ENCODE measurements around the gene AGPS. TPM values are rescaled to one million over a fixed set of nuclear protein-coding genes. Genes with fewer than 3 reads are reported as not detected.

AGPS gene
- polyA plus RNA-seq, 2 of the 4 experiments (the other 2 are of a cell fraction): 49.8 to 62.1 TPM

DNA sequence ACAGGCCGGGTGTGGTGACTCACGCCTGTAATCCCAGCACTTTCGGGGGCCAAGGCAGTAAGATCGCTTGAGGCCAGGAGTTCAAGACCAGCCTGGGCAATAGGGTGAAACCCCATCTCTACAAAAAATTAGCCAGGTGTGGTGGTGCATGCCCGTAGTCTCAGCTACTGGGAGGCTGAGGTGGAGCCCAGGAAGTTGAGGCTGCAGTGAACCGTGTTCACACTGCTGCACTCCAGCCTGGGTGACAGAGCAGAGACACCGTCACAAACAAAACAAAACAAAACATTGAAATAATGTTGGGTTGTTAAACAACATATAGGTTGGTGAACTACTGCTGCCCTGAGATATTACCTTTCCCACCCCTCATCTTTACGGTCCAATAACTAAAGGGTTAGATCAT is 48.8 kb upstream of the AGPS start:
- 88% methylated on average over 8 of the region's 8 CpGs for WGBS (ENCODE audit: missing lambda C conversion rate)
- POLR2A ChIA-PET: no interaction called here

DNA sequence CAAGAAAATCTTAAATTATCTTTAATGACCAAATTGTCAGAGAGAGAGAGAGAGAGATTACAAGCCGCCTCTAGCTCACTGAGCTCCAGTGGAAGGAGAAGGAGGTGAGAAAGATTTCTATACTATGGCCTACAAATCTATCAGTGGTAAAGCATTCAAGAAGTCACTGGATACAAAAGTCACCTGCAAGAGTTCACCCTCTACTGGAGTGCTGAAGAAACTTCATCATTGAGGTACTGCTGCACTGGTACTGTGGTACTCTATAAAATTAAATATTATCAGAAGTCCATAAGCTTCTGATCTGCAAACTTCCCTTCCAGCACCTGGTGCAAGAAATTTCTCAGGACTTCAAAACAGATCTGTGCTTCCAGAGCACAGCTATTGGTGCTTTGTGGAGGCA is 48.3 kb upstream of the AGPS start:
- FAIRE-seq (no peak), ATAC-seq (peak in 1 of 2 experiments; percentile 77; a peak in 3 of 6 replicates), DNase-seq (ENCODE audit: low read depth in 1 of 2, low spot score in 1 of 2) (peak in 1 of 2 experiments; percentile 13)
- no peak for TF ChIP-seq HEYL (CRISPR knock-in tag; IDR thresholded peaks at IDR 0.05)
- TF ChIP-seq JUNB (IDR thresholded peaks at IDR 0.05): no peak
- TF ChIP-seq CBX2 (IDR thresholded peaks at IDR 0.05; ENCODE audit: borderline replicate concordance, low read depth): no peak
- no peak for TF ChIP-seq RARB (CRISPR knock-in tag; IDR thresholded peaks at IDR 0.05)
- TF ChIP-seq, protein P1, sequence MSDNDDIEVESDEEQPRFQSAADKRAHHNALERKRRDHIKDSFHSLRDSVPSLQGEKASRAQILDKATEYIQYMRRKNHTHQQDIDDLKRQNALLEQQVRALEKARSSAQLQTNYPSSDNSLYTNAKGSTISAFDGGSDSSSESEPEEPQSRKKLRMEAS (IDR thresholded peaks at IDR 0.05): no peak
- TF ChIP-seq, protein P2, sequence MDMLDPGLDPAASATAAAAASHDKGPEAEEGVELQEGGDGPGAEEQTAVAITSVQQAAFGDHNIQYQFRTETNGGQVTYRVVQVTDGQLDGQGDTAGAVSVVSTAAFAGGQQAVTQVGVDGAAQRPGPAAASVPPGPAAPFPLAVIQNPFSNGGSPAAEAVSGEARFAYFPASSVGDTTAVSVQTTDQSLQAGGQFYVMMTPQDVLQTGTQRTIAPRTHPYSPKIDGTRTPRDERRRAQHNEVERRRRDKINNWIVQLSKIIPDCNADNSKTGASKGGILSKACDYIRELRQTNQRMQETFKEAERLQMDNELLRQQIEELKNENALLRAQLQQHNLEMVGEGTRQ (IDR thresholded peaks at IDR 0.05): no peak
- TF ChIP-seq MAZ (IDR thresholded peaks at IDR 0.05; ENCODE audit: borderline replicate concordance, low read depth, low read length): no peak
- TF ChIP-seq POLR2AphosphoS2 (conservative IDR thresholded peaks at IDR 0.05; ENCODE audit: low read length): no peak
- no peak for TF ChIP-seq POLR2A (IDR thresholded peaks at IDR 0.05; ENCODE audit: low read length)
- TF ChIP-seq CHD4 (IDR thresholded peaks at IDR 0.05; ENCODE audit: borderline replicate concordance): no peak
- no peak for TF ChIP-seq FOSL2 (IDR thresholded peaks at IDR 0.05)
- TF ChIP-seq FOSL2 (CRISPR knock-in tag; IDR thresholded peaks at IDR 0.05): no peak
- TF ChIP-seq FOXS1 (CRISPR knock-in tag; IDR thresholded peaks at IDR 0.05): no peak
- POLR2A ChIA-PET: no interaction called here
- Histone ChIP-seq H3K4me2 (no peak overlapping the region), H3K27ac (no peak overlapping the region), H3K9me3 (no peaks in the 10 kb centered on the region), H3K4me1 (no peaks in the 10 kb centered on the region), H3K4me3 (no peak overlapping the region)
- WGBS (ENCODE audit: missing lambda C conversion rate): 89% methylated on average over 1 of the region's 1 CpG
- CTCF ChIA-PET: interaction anchor here (0.6 to 3.0 kb wide), 2 partner anchors 9 to 1075 kb away, joined by 4 to 14 read pairs; no protein-coding TSS in a partner anchor

More for the DNA sequence above, 48.8 kb upstream of the AGPS start:
- CTCF ChIA-PET: interaction anchor here (0.5 to 3.0 kb wide), 3 partner anchors 9 to 706 kb away, joined by 4 to 14 read pairs (median 6); no protein-coding TSS in a partner anchor
- Histone ChIP-seq H3K9me3 (no peaks in the 10 kb centered on the region), H3K27ac (no peak overlapping the region), H3K4me3 (no peak overlapping the region), H3K4me2 (no peak overlapping the region), H3K4me1 (peaks cover 3% of the 10 kb centered on the region; the same call in 2 of the 3 replicates)
- FAIRE-seq: no peak
- TF ChIP-seq ZC3H11A (IDR thresholded peaks at IDR 0.05) (no peak), ZSCAN20 (CRISPR knock-in tag; IDR thresholded peaks at IDR 0.05) (no peak), BHLHE40 (IDR thresholded peaks at IDR 0.05; ENCODE audit: low read depth, low read length) (no peak), KDM5A (IDR thresholded peaks at IDR 0.05) (no peak), HOXB13 (CRISPR knock-in tag; IDR thresholded peaks at IDR 0.05; ENCODE audit: low read depth) (no peak), KDM1A (IDR thresholded peaks at IDR 0.05; ENCODE audit: low read depth) (no peak), CBX2 (IDR thresholded peaks at IDR 0.05; ENCODE audit: borderline replicate concordance, low read depth) (no peak), HOXB5 (CRISPR knock-in tag; IDR thresholded peaks at IDR 0.05) (no peak), TP53 (CRISPR knock-in tag; IDR thresholded peaks at IDR 0.05) (no peak), ESRRA (IDR thresholded peaks at IDR 0.05; ENCODE audit: borderline replicate concordance, low read length) (no peak), NFE2L2 (conservative IDR thresholded peaks at IDR 0.05; ENCODE audit: low read length) (no peak)
- TF ChIP-seq, protein P2 (IDR thresholded peaks at IDR 0.05): no peak
- no peak for DNase-seq (ENCODE audit: low read depth in 1 of 2, low spot score in 1 of 2)
- no peak for ATAC-seq

DNA sequence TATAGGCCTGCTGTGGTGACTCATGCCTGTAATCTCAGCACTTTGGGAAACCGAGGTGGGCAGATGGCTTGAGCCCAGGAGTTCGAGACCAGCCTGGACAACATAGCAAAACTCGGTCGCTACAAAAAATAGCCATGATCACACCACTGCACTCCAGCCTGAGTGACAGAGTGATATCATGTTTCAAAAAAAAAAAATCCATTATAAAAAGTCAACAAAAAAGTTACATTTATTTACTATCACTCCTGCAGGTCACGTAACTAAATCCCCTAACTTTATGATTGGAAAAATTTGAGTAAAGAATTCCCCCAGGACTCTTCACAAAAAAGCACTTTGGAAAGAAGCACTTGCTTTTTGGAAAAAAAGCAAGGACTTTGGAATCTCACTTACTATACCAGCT is 46.4 kb upstream of the AGPS start:
- Histone ChIP-seq H3K4me1 (no peaks in the 10 kb centered on the region), H3K27ac (no peak overlapping the region), H3K4me2 (no peak overlapping the region), H3K9me3 (no peaks in the 10 kb centered on the region), H3K4me3 (no peak overlapping the region)
- DNase-seq (ENCODE audit: low read depth in 1 of 2, low spot score in 1 of 2) (no peak), ATAC-seq (no peak), FAIRE-seq (no peak)
- ChIA-PET CTCF (no interaction called here), POLR2A (no interaction called here)
- TF ChIP-seq FOSL2 (IDR thresholded peaks at IDR 0.05): no peak
- TF ChIP-seq FOSL2 (CRISPR knock-in tag; IDR thresholded peaks at IDR 0.05): no peak
- no peak for TF ChIP-seq RFX5 (IDR thresholded peaks at IDR 0.05)
- TF ChIP-seq CBX8 (IDR thresholded peaks at IDR 0.05): no peak
- TF ChIP-seq EHMT2 (IDR thresholded peaks at IDR 0.05; ENCODE audit: low read depth): no peak
- TF ChIP-seq, protein P3, sequence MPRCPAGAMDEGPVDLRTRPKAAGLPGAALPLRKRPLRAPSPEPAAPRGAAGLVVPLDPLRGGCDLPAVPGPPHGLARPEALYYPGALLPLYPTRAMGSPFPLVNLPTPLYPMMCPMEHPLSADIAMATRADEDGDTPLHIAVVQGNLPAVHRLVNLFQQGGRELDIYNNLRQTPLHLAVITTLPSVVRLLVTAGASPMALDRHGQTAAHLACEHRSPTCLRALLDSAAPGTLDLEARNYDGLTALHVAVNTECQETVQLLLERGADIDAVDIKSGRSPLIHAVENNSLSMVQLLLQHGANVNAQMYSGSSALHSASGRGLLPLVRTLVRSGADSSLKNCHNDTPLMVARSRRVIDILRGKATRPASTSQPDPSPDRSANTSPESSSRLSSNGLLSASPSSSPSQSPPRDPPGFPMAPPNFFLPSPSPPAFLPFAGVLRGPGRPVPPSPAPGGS (IDR thresholded peaks at IDR 0.05): no peak
- TF ChIP-seq CHD2 (IDR thresholded peaks at IDR 0.05; ENCODE audit: low read length, partially characterized antibody): no peak
- no peak for TF ChIP-seq POLR2A (IDR thresholded peaks at IDR 0.05; ENCODE audit: low read length)
- TF ChIP-seq HOXB13 (CRISPR knock-in tag; IDR thresholded peaks at IDR 0.05; ENCODE audit: low read depth): no peak
- TF ChIP-seq MYC (IDR thresholded peaks at IDR 0.05; ENCODE audit: borderline replicate concordance, low read length): no peak
- TF ChIP-seq NPAS2 (CRISPR knock-in tag; IDR thresholded peaks at IDR 0.05; ENCODE audit: borderline replicate concordance): no peak
- TF ChIP-seq GATA3 (IDR thresholded peaks at IDR 0.05; ENCODE audit: borderline replicate concordance): no peak
- TF ChIP-seq, protein P4, sequence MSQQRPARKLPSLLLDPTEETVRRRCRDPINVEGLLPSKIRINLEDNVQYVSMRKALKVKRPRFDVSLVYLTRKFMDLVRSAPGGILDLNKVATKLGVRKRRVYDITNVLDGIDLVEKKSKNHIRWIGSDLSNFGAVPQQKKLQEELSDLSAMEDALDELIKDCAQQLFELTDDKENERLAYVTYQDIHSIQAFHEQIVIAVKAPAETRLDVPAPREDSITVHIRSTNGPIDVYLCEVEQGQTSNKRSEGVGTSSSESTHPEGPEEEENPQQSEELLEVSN (IDR thresholded peaks at IDR 0.05; ENCODE audit: borderline replicate concordance, low read depth): no peak
- TF ChIP-seq KDM5A (IDR thresholded peaks at IDR 0.05): no peak
- no peak for TF ChIP-seq NFE2L2 (conservative IDR thresholded peaks at IDR 0.05; ENCODE audit: low read length)
- no peak for TF ChIP-seq HOXB5 (CRISPR knock-in tag; IDR thresholded peaks at IDR 0.05)
- WGBS (ENCODE audit: missing lambda C conversion rate): 82% methylated on average over 5 of the region's 5 CpGs
